H1 (cell line): ENCODE results near the gene PAIP2. TPM values are rescaled to one million over a fixed set of nuclear protein-coding genes. Genes with fewer than 3 reads are reported as not detected.

Source experiments
- HDAC6 ChIP-seq: IDR thresholded peaks from one replicate; pipeline ENCODE4 v1.7.1; 2012; ENCODE audit warnings: low read depth, mild to moderate bottlenecking, inconsistent platforms, low read length, moderate library complexity
- JUN ChIP-seq: IDR thresholded peaks from 2 replicates; pipeline ENCODE4 v1.6.1; 2011; ENCODE audit warnings: low read depth, mild to moderate bottlenecking, improper control_type of control experiment, low read length
- TCF12 ChIP-seq: IDR thresholded peaks from 2 replicates; pipeline ENCODE4 v1.6.1; 2011; ENCODE audit warnings: low read depth, mild to moderate bottlenecking, low read length
- polyA plus RNA-seq, 7 experiments: library from polyadenylated mRNA; depleted of rRNA in 3 of 7; stranded (reverse) in 5 of 7; unstranded in 2 of 7; fragments of >200 nt in 5 of 7; fragments of 200-250 nt in 2 of 7; gene quantifications; 1 replicate in 5 of 7; 2 replicates in 1 of 7; 4 replicates in 1 of 7; pipeline versions ENCODE4 v1.2.1 to v1.2.3, GENCODE V29; 2011 to 2013; ENCODE audit warnings: missing spikeins in 2 of 7, mixed read lengths in 2 of 7
- total RNA-seq: library from RNA; stranded (reverse); fragmentation: NEBNext Ultra II Directional; extraction: Animal tissue kit (Norgen Biotek cat#: 25700); gene quantifications from 2 replicates; pipeline ENCODE4 v1.2.1, GENCODE V29; 2021

The PAIP2 gene
- total and polyA plus RNA-seq, 2 of the 8 experiments (the other 6 are each of a cell fraction or from before 2014, with no cell fraction given): 87.6 to 162 TPM

- TF ChIP-seq JUN: no peak
- TF ChIP-seq HDAC6: no peak
- no peak for TF ChIP-seq TCF12
Observed at GRCh38 chr5:139391570-139392323, 50.1 kb downstream of the PAIP2 start (continued).
